Neutrophil (primary cell): Measurements from ENCODE around the gene CX3CR1.

ENCODE experiments used
- H3K27ac ChIP-seq: fragments of 200-600 bp; sonication (generic); 2 replicates; pipeline ENCODE4 v1.5.1; 2016; ENCODE audit warnings: mild to moderate bottlenecking, moderate library complexity
- H3K27me3 ChIP-seq: fragments of 200-600 bp; sonication (generic); 2 replicates; pipeline ENCODE4 v1.6.0; 2016; ENCODE audit warnings: mild to moderate bottlenecking
- H3K36me3 ChIP-seq: fragments of 200-600 bp; sonication (generic); 2 replicates; pipeline ENCODE4 v1.5.1; 2017
- H3K4me1 ChIP-seq, 2 experiments: fragments of 200-600 bp in 1 of 2; sonication (generic) in 1 of 2; 1 replicate in 1 of 2; 2 replicates in 1 of 2; pipeline versions ENCODE4 v1.5.1 to v1.6.1; 2013 to 2016; ENCODE audit warnings: low read depth in 1 of 2, low read length in 1 of 2, mild to moderate bottlenecking in 1 of 2, moderate library complexity in 1 of 2; ENCODE audit not compliant: control insufficient read depth in 1 of 2, insufficient read depth in 1 of 2
- H3K4me3 ChIP-seq, 2 experiments: fragments of 200-600 bp in 1 of 2; sonication (generic) in 1 of 2; 1 replicate in 1 of 2; 2 replicates in 1 of 2; pipeline ENCODE4 v1.5.1; 2013 to 2016; ENCODE audit warnings: low read depth in 1 of 2, low read length in 1 of 2, mild to moderate bottlenecking in 1 of 2, moderate library complexity in 1 of 2
- H3K9me3 ChIP-seq: fragments of 200-600 bp; sonication (generic); 2 replicates; pipeline ENCODE4 v1.5.1; 2016
- TF ChIP-seq, protein P1 (sequence below): fragments of 200-600 bp; sonication (generic); IDR thresholded peaks from 2 replicates; pipeline ENCODE4 v1.5.1; 2016; ENCODE audit warnings: antibody characterized with exemption

Gene CX3CR1

GRCh38 chr3:39213613-39214012, 66.2 kb downstream of the CX3CR1 start:
- no peaks in the 10 kb centered on the region for H3K9me3 ChIP-seq
- peaks cover 33 to 35% of the 10 kb centered on the region in 2 experiments for H3K4me1 ChIP-seq
- H3K4me3 ChIP-seq, result no peak overlapping the region
- H3K27ac ChIP-seq, result no peak overlapping the region
- no peaks in the 10 kb centered on the region for H3K36me3 ChIP-seq
- TF ChIP-seq, protein P1, sequence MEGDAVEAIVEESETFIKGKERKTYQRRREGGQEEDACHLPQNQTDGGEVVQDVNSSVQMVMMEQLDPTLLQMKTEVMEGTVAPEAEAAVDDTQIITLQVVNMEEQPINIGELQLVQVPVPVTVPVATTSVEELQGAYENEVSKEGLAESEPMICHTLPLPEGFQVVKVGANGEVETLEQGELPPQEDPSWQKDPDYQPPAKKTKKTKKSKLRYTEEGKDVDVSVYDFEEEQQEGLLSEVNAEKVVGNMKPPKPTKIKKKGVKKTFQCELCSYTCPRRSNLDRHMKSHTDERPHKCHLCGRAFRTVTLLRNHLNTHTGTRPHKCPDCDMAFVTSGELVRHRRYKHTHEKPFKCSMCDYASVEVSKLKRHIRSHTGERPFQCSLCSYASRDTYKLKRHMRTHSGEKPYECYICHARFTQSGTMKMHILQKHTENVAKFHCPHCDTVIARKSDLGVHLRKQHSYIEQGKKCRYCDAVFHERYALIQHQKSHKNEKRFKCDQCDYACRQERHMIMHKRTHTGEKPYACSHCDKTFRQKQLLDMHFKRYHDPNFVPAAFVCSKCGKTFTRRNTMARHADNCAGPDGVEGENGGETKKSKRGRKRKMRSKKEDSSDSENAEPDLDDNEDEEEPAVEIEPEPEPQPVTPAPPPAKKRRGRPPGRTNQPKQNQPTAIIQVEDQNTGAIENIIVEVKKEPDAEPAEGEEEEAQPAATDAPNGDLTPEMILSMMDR, result no peak
- no peaks in the 10 kb centered on the region for H3K27me3 ChIP-seq
